Measurements from ENCODE around the gene BCL11A. TPM values are rescaled to one million over a fixed set of nuclear protein-coding genes. Genes with fewer than 3 reads are reported as not detected.

BCL11A gene
- total RNA-seq, 4 donors from 2014 or later, result 0.22 TPM; not detected in 3

DNA sequence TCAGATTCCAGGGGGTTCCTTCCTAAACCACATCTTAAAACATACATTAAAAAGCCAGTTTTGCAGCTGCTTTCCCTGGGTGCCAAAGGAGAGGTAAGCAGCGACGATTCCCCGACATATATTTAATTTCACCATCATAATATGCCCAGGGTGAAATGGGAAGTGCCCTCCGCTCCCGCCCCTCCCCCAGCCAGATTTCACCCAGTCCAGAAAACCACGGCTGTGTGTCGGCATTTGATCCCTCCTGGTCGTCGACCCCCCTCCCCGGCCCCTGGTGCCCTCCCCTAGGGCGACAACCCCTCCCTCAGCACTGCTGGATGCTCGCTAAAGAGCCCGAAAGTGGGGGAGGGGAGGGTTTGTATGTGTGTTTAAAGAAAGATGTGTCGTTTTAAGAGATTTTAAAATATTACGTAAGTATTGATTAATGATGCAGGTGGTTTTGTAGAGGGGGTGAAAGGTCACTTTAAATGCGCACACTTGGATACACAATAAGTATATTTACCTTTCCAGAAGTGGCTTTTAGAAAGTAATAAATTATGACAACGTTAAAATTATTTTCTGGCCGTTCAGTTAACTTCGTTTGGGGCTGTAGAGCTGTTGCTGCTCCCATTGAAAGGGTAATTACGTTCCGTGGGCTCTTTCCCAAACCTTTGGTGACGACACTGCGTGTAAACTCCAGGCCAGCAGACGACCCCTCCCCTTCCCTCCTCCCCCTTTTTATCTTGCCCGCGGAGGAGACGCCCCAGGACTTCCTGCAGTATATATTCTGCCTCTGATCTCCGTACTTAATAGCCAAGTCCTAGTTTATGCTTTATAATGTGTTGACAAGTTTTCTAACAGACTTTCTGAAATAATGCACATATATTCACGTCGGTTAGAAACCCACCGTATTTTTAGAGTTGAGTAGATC is 3.4 kb upstream of the BCL11A start:
- no peak for DNase-seq (ENCODE audit: low spot score in 2 of 2)
- 4% methylated on average over 31 of the region's 31 CpGs for WGBS, 2 donors
- Histone ChIP-seq H3K4me1 (peaks cover 0 to 57% (median 24%) of the 10 kb centered on the region in 4 donors), H3K27ac (peak overlapping the region in 1 of 4 donors; percentile 60), H3K27me3 (peaks cover 5 to 97% of the 10 kb centered on the region in 2 donors), H3K4me3 (peak overlapping the region in 1 of 4 donors; percentile 28), H3K36me3 (no peaks in the 10 kb centered on the region), H3K9me3 (no peaks in the 10 kb centered on the region)
- TF ChIP-seq EP300 (IDR thresholded peaks at IDR 0.05), result no peak
- TF ChIP-seq POLR2A (IDR thresholded peaks at IDR 0.05), result no peak
- TF ChIP-seq, protein P1, sequence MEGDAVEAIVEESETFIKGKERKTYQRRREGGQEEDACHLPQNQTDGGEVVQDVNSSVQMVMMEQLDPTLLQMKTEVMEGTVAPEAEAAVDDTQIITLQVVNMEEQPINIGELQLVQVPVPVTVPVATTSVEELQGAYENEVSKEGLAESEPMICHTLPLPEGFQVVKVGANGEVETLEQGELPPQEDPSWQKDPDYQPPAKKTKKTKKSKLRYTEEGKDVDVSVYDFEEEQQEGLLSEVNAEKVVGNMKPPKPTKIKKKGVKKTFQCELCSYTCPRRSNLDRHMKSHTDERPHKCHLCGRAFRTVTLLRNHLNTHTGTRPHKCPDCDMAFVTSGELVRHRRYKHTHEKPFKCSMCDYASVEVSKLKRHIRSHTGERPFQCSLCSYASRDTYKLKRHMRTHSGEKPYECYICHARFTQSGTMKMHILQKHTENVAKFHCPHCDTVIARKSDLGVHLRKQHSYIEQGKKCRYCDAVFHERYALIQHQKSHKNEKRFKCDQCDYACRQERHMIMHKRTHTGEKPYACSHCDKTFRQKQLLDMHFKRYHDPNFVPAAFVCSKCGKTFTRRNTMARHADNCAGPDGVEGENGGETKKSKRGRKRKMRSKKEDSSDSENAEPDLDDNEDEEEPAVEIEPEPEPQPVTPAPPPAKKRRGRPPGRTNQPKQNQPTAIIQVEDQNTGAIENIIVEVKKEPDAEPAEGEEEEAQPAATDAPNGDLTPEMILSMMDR (IDR thresholded peaks at IDR 0.05), result no peak

DNA sequence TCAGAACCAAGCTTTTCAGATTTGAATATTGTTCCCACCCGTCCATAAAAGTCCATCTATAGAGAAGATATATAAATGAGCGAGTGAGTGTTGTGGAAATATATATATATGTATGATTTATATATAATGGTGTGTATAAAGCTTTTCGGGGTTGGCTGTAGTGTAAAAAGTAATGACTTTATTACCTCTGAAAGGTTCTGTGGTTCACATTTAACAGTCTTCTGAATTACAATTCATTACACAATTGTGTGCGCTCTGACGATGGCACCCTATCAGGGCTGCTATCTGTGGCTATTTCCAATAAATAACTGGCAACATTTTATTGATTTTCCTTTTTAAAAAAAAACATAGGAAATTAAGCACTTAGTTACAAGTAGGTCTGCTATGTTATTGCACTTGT is 2.7 kb upstream of the BCL11A start:
- H3K9me3 ChIP-seq, result no peaks in the 10 kb centered on the region
- H3K27ac ChIP-seq, result peak overlapping the region in 1 of 4 donors; percentile 32
- H3K27me3 ChIP-seq, result peaks cover 5 to 95% of the 10 kb centered on the region in 2 donors
- WGBS, 2 donors, result 30 to 36% methylated on average over 5 of the region's 5 CpGs
- H3K4me3 ChIP-seq, result peak overlapping the region in 1 of 4 donors; percentile 59
- no peak for DNase-seq (ENCODE audit: low spot score in 2 of 2)
- peaks cover 0 to 64% (median 26%) of the 10 kb centered on the region in 4 donors for H3K4me1 ChIP-seq
- TF ChIP-seq EP300 (IDR thresholded peaks at IDR 0.05) (no peak), POLR2A (IDR thresholded peaks at IDR 0.05) (no peak)
- TF ChIP-seq, protein P1 (IDR thresholded peaks at IDR 0.05), result no peak
- no peaks in the 10 kb centered on the region for H3K36me3 ChIP-seq

GRCh38 chr2:60555783-60556139 is 2.3 kb upstream of the BCL11A start:
- Histone ChIP-seq H3K4me3 (peak overlapping the region in 2 of 4 donors; percentile 55 to 59), H3K4me1 (peaks cover 0 to 68% (median 29%) of the 10 kb centered on the region in 4 donors), H3K9me3 (no peaks in the 10 kb centered on the region), H3K36me3 (no peaks in the 10 kb centered on the region), H3K27ac (peak overlapping the region in 1 of 4 donors; percentile 32), H3K27me3 (peaks cover 5 to 95% of the 10 kb centered on the region in 2 donors)
- no peak for DNase-seq (ENCODE audit: low spot score in 2 of 2)
- 9 to 10% methylated on average over 5 of the region's 5 CpGs for WGBS, 2 donors
- TF ChIP-seq POLR2A (IDR thresholded peaks at IDR 0.05), result no peak
- TF ChIP-seq, protein P1 (IDR thresholded peaks at IDR 0.05), result no peak
- no peak for TF ChIP-seq EP300 (IDR thresholded peaks at IDR 0.05)

DNA sequence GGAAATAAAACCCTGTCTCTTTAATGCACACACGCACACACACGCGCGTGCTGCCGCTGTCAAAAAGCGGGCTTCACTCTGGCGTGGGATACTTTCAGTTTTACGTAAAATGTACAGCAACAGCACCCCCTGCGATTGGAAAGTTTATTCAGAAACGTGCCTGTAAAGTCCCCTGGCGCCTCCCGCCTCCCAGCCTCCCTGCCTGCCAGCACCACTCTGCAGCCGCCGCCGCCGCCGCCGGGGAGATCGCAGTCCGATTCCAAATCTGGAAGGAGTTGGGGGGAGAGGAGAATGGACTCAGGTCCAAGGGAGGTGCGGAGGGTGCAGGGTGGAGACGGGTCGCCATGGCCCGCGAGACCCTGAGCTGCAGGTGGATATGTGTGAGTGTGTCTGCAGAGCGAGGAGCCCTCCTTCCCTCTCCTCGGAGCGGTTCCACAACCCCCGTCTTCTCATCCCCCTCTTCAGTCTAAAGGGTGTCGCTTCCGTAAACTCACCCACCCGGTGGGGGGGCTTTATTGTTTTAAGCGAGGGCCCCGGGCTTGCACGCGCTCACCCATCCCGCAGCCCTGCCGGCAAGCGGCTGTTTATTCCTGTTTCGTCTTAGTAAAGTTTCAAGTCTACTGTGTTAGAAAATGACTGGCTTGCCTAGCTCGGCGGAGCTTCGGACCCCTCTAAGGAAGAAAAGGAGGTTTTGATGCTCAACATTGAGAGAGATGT is 1.8 kb upstream of the BCL11A start:
- peak overlapping the region; percentile 35 to 59 (median 55) for H3K4me3 ChIP-seq
- H3K9me3 ChIP-seq, result no peaks in the 10 kb centered on the region
- no peak for DNase-seq (ENCODE audit: low spot score in 2 of 2)
- no peaks in the 10 kb centered on the region for H3K36me3 ChIP-seq
- peaks cover 5 to 97% of the 10 kb centered on the region in 2 donors for H3K27me3 ChIP-seq
- 1 to 2% methylated on average over 36 to 43 of the region's 43 CpGs for WGBS, 2 donors
- H3K27ac ChIP-seq, result peak overlapping the region in 1 of 4 donors; percentile 65
- TF ChIP-seq EP300 (IDR thresholded peaks at IDR 0.05), result no peak
- TF ChIP-seq, protein P1 (IDR thresholded peaks at IDR 0.05), result peak in 2 of 5 experiments; percentile 6 to 14
- peaks cover 0 to 73% (median 34%) of the 10 kb centered on the region in 4 donors for H3K4me1 ChIP-seq
